GM19452 (cell line): ENCODE data around the gene ZNF774.
"Not testable (repeated sequence)": the region's sequence is repeated elsewhere in the genome, so short reads cannot be mapped to it uniquely, and the experiment has no call there.

Source experiments
- ATAC-seq: cut with Tn5 transposase; IDR thresholded peaks from one replicate; pipeline ENCODE4 v1.9.1; 2021; ENCODE audit not compliant: unreplicated experiment

The ZNF774 gene

DNA sequence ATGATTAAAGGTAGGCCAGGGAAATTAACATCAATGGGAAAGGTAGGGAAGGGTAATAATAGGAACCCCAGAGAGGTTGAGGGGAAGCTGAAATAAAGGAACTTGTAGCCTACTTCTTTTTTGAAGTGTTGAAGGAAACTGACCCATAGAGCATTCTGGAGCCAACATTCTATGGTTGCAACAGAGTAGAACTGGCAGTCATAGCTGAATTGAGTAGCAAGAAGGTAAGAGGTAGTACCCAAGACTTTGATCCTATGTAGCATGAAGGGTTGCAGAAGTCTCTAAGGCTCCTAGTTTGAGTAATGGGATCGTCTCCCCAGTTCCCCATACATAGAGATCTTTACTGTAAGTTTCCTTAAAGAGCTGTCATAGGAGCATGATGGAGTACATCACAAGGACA, 7.4 kb upstream of the ZNF774 start:
- ATAC-seq, result no peak

DNA sequence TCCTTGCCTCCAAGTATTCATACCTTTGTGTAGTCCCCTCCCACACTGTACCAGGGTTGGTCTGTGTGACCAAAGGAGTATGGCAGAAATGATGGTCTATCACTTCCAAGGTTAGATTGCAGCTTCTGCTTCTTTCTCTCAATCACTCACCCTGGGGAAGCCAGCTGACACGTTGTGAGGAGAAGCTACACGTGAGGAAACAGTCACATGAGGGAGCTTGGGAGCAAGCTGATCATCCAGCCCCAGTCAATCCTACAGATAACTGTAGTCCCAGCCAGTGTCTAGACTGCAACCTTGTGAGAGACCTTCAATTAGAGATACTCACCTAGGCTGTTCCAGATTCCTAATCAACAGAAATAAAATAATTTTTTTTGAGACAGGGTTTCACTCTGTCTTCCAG, 6.2 kb upstream of the ZNF774 start:
- no peak for ATAC-seq

DNA sequence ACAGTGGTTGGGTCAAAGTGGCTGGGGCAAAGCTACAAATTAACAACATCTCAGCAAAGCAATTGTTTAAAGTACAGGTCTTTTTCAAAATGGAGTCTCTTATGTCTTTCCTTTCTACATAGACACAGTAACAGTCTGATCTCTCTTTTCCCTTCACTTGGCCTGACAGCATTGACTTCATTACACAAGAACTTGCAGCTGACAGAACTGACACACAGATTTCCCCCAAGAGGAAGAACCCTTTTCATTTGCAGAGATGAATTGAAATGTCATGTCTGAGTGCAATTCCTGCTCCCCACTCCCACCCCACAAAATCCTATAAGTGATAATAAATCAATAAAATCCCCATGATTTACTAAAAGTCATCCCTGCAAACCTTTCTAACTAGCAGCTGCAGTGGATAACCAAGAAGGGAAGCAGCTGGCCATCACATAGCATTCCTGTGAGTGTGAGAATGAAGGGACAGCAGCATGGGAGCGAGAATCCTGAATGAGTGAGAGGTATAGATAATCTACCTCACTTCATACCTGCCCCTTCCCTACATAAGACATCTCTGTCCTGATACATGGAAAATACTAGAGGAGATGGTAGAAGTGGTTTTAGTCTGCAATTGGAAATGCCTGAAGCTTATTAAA, 4.5 kb upstream of the ZNF774 start:
- ATAC-seq, result not testable (repeated sequence)

DNA sequence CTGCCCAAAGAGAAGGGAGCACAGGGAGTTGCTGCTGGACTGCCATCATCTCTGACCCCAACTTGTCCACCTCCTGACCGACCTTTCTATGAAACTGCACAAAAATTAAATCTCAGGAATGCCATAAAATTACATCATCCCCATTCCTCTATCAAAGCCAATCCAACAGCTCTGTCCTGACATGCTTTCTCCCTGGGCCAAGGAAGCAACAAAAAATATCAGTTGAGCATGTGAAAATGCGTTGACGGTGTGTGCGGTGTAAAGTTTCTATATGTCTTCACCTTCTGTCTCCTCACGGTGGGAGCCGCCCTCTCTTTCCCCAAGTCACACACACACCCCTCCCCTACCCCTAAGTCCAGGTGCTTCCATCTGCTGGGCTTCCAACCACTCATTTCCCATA, 3.6 kb upstream of the ZNF774 start:
- ATAC-seq, result no peak

DNA sequence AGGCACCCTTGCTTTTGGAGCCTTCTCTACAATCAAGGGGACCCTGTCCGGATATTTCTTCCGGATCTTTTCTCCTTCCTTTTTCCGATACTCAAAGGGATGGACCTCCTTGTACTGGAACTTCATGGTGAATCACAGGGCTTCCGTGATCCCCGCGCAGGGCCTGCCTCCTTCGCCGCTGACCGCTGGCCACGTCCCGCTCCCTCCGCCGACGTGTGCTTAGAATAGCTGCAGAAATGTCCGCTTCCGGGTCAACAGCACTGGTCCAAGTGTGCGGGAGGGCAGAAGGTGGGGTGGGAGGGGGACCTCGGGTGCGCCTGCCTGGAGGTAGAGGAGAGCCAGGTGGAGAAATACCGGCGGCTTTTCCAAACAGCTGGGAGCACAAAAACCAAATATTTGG, 3.0 kb upstream of the ZNF774 start:
- no peak for ATAC-seq

DNA sequence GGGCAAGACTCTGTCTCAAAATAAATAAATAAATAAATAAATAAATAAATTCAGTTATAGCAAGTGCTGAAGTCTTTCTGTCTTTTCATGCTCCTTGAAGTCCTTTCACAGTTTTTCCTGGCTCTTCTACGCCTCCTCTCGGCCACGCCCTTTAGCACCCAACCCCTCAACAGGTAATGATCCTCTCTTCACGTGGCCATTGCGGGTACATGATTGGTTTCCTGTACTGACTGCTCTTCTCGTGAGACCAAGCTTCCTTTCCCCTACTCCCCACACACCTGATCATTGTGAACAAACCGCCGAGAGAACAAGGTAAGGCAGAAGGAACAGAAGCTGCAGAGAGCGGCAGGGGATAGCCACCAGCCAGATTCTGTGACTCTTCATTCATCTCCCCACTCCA, 2.3 kb upstream of the ZNF774 start:
- no peak for ATAC-seq

DNA sequence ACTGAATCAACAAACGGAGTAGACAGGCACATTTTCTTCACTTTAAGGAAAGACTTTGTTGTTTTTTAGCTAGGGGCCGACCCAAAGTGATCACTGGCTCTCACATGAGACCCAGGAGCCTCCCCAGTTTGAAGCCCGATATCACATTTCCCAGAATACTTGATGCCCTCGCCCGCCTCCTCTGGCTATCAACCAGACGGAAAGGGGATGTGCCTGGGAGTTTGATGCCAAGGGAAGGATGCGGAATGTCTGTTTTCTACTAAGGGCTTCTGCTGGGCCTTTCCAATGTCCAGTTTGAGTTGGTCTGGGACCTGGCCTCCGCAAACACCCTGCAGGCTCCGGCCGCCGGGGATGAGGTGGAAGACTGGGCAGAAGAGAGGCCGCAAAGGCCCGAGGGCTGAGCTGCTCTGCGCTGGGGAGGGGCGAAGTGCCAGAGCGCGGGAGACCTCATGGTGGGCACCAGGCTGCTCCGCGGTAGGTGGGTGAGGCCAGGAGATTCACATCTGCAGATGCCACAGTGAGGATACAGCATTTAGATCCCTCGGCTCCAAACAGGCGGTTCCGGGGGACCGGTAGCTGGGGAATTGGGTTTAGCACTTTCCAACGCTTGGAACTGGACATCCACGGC, 491 bp upstream of the ZNF774 start:
- no peak for ATAC-seq

DNA sequence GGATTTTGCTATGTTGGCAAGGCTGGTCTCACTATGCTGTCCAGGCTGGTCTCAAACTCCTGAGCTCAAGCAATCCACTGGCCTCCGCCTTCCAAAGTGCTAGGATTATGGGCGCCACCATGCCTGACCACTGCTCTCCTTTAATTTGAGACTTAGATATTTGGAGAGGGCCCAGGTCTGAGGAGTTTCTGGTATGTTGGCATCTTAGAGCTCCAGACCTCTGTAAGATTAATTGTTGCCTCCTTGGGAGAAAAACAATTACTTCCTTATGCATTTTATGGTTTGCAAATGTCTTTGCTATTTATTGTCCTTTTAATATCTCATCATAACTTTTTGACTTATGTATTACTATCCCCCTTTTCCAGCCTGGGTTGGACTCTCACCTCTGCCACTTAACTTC, 2.9 kb downstream of the ZNF774 start:
- ATAC-seq, result no peak

DNA sequence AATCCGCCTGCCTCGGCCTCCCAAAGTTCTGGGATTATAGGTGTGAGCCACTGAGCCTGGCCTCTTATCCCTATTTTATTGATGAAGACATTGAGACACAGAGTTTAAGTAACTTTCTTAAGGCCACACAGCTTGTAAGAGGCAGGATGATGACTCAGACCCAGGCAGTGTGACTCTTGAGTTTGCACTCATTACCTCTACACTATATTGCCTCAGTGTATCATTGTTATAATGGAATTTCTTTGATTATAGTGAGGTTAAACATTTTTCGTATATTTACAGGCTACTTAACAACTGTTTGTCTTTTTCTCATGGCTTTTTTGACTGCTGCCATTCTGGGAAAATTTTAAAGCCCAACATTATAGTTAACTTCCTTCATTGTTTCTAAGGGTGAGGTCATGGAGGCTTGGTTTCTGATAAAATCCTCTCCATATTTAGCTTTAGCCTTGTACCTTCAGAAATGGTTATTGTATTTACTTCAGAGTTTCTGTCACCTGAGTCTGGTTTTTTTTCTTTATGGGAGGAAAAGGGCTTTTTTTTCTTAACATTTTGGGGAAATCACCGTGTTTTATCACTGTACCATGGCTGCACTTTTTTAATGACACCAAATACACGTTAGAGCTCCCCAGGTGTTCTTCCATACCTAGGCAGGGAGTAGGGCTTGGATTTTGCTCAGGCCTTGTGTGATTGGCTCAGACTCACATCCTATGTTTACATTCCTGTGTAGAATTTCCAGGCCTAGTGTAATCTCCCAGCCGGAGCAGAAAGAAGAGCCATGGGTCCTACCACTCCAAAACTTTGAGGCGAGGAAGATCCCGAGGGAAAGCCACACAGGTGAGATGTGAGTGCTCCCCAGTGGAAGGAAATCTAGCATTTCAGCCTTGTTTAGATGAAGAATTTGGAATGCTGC, 6.3 kb downstream of the ZNF774 start:
- ATAC-seq, result no peak

DNA sequence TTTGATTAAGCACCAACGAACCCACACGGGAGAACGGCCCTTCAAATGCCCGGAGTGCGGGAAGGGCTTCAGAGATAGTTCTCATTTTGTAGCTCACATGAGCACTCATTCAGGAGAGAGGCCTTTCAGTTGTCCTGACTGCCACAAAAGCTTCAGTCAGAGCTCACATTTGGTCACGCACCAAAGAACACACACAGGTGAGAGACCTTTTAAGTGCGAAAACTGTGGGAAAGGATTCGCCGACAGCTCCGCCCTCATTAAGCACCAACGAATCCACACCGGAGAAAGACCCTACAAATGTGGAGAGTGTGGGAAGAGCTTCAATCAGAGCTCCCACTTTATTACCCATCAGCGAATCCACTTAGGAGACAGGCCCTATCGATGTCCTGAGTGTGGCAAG, 8.7 kb downstream of the ZNF774 start:
- ATAC-seq, result no peak

DNA sequence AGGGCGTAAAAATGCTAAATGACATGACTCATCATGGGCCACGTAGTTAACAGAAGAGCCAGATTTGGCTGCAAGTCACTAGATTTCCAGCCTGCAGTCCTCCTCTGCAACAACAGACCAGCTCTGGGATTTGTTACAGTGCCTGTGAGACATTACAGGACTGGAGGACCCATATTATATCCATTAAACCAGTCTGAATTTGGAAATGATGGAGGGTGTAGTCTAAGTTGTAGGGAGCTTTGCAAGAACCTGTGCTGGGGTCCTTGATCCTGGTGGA, 10.8 kb downstream of the ZNF774 start:
- ATAC-seq, result no peak

DNA sequence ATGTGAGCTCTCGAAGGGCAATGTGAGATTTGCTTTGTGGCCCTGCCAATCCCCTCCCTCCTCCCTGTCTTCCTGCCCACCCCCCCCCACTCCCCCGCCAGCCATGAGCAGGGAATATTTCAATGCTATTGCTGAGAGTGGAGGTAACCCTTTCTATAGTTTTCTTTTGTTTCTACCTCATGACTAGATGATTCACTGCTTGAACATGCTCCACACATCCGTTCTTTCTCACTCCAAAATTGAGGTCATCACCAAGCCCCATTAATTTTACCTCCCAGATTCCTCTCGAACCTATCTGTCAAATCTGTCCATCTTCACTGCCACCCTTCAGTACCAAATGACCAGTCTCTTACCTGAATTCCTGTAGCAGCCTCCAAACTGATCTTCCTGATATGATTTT, 12.2 kb downstream of the ZNF774 start:
- no peak for ATAC-seq

DNA sequence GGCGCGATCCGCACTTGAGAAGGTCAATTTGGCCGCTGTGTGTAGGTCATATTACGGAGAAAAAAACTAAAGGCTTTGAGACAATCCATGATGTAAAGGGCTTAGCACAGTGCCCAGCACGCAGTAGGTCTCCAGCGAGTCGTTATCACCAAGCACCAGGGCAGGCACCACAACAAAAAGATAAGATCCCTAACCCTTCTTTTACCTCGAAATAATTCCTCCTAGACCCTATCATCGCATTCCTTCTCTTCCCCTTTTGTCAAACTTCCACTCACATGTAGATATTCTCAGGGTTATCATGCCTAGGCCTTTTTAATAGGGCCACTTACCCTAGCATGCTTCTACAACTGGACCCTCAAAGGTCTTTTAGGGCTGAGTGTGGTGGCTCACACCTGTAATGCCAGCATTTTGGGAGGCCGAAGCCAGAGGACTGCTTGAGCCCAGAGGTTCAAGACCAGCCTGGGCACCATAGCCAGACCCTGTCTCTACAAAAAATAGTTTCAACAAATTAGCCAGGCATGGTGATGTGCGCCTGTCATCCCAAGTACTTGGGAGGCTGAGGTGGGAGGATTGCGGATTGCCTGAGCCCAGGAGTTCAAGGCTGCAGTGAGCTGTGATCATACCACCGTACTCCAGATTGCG, 13.5 kb downstream of the ZNF774 start:
- ATAC-seq, result no peak

DNA sequence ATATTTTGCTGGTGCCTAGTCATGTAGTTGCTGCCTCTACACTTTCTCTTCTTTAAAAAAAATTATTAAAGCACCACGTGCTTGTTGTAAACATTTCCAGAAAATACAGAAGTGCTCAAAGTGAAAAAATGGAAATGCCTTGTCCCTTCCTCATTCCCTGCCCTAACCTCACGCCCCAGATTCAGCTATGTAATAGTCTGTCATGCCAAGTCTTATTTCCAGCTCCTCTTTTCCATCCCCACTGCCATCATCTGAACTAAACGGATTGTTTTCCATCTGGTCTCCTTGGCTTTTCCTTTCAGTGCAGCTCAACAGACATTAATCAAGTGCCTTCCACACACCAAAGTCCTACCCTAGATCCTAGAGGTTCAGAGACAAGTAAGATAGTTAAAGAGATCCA, 15.5 kb downstream of the ZNF774 start:
- no peak for ATAC-seq

DNA sequence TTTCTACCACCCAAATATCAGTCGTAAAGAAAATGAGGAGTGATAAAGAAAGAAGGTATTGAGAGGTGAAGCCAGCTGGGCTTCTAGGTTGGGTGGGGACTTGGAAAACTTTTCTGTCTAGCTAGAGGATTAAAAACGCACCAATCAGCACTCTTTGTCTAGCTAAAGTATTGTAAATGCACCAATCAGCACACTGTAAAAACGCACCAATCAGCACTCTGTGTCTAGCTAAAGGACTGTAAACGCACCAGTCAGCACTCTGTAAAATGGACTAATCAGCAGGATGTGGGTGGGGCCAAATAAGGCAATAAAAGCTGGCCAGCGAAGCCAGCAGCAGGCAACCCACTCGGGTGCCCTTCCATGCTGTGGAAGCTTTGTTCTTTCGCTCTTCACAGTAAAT, 23.0 kb downstream of the ZNF774 start:
- ATAC-seq, result no peak

DNA sequence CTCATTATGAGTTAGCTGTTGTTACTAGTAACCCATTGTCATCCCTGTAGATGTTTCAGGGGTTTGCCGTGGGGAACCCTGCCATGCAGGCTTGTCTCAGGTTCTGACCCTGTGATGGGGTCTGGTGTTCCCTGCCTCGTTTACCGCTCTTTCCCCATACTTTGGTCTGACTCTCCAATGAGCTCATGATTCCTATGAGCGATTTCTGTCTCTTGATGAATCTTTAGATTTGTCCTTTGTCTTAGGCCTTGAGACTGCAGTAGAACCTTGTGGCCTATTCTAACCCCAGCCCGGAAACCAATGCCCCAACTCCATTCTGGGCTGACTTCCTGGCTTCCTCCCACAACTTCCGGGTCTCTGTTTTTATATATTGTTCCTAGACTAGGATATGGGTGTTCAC, 24.7 kb downstream of the ZNF774 start:
- no peak for ATAC-seq

DNA sequence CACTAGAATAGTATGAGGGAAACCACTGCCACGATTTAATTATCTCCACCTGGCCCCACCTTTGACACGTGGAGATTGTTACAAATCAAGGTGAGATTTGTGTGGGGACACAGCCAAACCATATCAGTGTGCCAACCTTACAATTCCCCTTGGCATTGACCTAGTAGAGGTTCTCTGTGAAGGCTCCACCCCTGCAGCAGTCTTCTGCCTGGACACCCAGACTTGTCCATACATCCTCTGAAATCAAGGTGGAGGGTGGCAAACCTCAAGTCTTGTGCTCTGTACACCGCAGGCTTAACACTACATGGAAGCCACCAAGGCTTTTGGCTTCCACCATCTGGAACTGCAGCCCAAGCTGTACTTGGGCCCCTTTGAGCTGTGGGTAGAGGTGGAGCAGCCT, 27.2 kb downstream of the ZNF774 start:
- no peak for ATAC-seq

DNA sequence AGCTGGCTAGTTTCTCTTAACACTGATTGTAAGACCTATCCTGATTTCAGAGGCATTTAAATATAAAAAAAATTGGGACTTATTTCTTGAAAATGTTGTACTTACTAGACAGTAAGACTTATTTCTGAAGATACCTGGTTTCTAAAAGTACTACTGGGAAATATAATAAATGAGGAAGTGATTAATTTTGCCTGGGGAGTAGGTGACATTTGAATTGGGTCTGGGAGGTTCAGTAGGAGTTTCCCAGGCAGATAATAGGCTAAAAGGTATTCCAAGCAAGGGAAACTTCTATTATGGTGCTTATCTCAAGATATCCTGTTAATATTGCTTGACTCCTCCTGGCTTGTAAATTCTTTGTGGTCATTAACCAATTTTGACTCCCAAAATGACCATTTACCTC, 29.4 kb downstream of the ZNF774 start:
- ATAC-seq, result no peak

DNA sequence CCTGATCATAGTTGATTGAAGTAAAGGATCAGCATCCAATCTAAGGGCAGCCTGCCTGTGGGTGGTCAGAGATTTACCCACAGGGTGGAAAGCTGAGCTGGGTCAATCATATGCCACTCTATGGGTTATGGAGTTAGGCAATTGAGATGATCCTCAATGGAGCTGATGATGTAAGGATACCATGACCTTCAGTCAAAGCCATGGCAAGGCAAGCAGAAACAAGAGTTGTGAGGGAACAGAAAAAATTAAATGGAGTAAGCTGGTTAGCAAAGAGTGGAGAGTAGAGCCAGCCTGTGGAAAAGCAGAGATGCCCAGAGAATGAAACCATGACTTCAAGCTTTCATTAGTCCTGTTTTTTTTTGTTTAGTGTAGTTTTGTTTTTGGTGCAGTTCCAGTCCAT, 30.2 kb downstream of the ZNF774 start:
- no peak for ATAC-seq

DNA sequence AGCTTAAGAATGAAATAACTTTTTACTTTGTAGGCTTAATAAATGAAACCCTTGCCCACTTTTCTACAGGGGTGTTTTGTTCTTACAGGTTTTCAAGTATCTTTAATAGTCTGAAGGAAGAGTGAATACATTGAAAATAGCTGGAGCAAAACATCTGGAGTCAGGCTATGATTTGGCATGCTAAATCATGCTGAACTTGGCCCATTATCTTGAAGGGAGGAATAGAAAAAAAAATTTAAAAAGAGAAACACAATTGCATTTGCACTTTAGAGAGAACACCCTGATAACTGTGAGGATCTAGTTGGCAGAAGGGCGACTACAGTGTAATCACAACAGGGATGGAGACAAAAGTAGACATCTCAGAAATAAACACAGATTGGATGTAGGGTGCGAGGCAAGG, 34.1 kb downstream of the ZNF774 start:
- no peak for ATAC-seq

DNA sequence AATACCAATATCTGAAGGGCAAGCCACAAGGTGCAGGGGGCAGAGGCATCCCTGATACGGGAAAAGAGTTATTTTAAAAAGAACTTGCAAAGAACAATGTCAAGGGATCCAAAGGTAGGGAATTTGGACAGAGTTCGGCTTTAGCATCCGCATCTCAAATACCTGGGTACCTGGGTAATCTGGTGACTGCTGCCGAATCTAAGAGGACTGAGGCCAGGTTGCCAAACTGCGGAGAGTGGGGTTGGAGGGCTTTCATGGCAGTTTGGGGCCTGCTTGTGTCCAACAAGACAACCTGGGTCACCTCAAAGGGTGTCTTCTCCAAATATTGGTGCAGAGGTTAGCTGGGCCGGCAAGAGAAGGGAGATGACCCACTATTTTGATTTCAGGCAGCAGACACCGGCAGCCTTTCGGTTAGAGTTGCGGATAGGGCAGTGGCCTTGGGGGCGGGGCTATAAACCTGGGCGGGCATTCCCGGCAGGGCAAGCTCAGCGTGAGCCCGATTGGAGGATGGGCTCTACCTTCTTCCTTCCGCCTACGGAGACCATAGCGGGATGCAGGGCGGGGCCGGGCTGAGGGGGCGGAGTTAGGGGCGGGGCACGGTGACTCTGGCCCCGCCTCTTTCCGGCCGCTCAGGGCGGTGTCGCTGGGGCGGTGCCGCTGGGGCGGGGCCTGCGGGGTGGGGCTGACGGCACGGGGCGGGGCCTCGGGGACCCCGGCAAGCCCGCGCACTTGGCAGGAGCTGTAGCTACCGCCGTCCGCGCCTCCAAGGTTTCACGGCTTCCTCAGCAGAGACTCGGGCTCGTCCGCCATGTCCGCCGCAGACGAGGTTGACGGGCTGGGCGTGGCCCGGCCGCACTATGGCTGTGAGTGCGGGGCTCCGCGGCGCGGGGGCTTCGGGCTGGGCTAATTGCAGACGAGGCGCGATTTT, 35.7 kb downstream of the ZNF774 start, which contains the start of gene IQGAP1:
Gene IQGAP1, plus strand, starts transcription at position 709 of the 928 bp plus-strand sequence. Its CDS starts 100 bp downstream, at position 809.
- peak; percentile 94 for ATAC-seq
